ENCODE measurements around the gene FGA.

The FGA gene

DNA sequence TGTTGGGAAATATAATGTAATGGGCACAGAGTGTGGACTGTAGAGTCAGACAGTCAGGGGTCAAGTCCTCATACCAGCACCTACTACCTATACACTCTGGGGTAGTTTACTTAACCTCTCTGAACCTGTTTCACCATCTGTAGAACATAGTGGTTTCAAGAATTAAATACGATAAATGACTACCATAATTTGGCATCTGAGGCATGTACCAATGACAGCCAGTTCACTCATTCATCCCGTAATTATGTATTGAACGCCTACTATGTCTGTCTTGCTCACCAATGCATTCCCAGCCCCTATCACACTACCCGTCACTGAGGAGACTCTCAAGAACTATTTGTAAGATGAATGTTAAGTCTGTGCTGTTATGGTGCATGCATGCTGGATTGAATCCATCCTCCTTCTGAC lies 29.7 kb downstream of the FGA start:
- H4K20me1 ChIP-seq (ENCODE audit: insufficient read depth): no peaks in the 10 kb centered on the region
- no peaks in the 10 kb centered on the region for H3K36me3 ChIP-seq (ENCODE audit: insufficient read depth)
- no peaks in the 10 kb centered on the region for H3K4me1 ChIP-seq (ENCODE audit: low read depth, poor library complexity, severe bottlenecking)
- no peak overlapping the region for H3K4me2 ChIP-seq
- no peaks in the 10 kb centered on the region for H3K79me2 ChIP-seq (ENCODE audit: insufficient read depth, low read depth)
- no peak overlapping the region for H2AFZ ChIP-seq (ENCODE audit: low read depth)
- no peak overlapping the region for H3K9ac ChIP-seq
- no peaks in the 10 kb centered on the region for H3K27me3 ChIP-seq (ENCODE audit: insufficient read depth, low read depth)
- H3K27ac ChIP-seq: no peak overlapping the region
- TF ChIP-seq, protein P1, sequence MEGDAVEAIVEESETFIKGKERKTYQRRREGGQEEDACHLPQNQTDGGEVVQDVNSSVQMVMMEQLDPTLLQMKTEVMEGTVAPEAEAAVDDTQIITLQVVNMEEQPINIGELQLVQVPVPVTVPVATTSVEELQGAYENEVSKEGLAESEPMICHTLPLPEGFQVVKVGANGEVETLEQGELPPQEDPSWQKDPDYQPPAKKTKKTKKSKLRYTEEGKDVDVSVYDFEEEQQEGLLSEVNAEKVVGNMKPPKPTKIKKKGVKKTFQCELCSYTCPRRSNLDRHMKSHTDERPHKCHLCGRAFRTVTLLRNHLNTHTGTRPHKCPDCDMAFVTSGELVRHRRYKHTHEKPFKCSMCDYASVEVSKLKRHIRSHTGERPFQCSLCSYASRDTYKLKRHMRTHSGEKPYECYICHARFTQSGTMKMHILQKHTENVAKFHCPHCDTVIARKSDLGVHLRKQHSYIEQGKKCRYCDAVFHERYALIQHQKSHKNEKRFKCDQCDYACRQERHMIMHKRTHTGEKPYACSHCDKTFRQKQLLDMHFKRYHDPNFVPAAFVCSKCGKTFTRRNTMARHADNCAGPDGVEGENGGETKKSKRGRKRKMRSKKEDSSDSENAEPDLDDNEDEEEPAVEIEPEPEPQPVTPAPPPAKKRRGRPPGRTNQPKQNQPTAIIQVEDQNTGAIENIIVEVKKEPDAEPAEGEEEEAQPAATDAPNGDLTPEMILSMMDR (conservative IDR thresholded peaks at IDR 0.05; ENCODE audit: low read depth, low read length): no peak
- H3K4me3 ChIP-seq (IDR thresholded peaks at IDR 0.05; ENCODE audit: insufficient read depth, low read depth, low read length): no peak overlapping the region

DNA sequence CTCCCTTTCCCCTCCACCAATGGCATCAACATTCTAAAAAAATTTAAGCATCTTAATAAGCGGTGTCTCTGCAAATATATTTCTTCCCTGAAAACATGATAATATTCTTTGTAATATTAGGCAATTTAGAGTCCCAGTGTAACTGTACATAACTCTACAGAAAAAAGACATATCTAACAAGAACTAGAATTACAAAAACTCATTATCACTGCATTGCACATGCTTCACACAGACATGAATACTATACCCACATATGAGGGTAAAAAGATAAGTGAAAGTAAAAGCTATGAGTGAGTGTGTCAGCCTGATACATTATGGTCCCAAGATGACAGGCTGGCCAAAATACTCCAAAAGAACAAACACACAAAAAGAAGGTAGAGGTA lies 30.1 kb downstream of the FGA start:
- no peak overlapping the region for H3K4me2 ChIP-seq
- no peak overlapping the region for H3K27ac ChIP-seq
- H3K36me3 ChIP-seq (ENCODE audit: insufficient read depth): no peaks in the 10 kb centered on the region
- no peaks in the 10 kb centered on the region for H3K79me2 ChIP-seq (ENCODE audit: insufficient read depth, low read depth)
- H3K4me1 ChIP-seq (ENCODE audit: low read depth, poor library complexity, severe bottlenecking): no peaks in the 10 kb centered on the region
- TF ChIP-seq, protein P1 (conservative IDR thresholded peaks at IDR 0.05; ENCODE audit: low read depth, low read length): no peak
- H2AFZ ChIP-seq (ENCODE audit: low read depth): no peak overlapping the region
- no peak overlapping the region for H3K4me3 ChIP-seq (IDR thresholded peaks at IDR 0.05; ENCODE audit: insufficient read depth, low read depth, low read length)
- no peak overlapping the region for H3K9ac ChIP-seq
- no peaks in the 10 kb centered on the region for H3K27me3 ChIP-seq (ENCODE audit: insufficient read depth, low read depth)
- H4K20me1 ChIP-seq (ENCODE audit: insufficient read depth): no peaks in the 10 kb centered on the region

DNA sequence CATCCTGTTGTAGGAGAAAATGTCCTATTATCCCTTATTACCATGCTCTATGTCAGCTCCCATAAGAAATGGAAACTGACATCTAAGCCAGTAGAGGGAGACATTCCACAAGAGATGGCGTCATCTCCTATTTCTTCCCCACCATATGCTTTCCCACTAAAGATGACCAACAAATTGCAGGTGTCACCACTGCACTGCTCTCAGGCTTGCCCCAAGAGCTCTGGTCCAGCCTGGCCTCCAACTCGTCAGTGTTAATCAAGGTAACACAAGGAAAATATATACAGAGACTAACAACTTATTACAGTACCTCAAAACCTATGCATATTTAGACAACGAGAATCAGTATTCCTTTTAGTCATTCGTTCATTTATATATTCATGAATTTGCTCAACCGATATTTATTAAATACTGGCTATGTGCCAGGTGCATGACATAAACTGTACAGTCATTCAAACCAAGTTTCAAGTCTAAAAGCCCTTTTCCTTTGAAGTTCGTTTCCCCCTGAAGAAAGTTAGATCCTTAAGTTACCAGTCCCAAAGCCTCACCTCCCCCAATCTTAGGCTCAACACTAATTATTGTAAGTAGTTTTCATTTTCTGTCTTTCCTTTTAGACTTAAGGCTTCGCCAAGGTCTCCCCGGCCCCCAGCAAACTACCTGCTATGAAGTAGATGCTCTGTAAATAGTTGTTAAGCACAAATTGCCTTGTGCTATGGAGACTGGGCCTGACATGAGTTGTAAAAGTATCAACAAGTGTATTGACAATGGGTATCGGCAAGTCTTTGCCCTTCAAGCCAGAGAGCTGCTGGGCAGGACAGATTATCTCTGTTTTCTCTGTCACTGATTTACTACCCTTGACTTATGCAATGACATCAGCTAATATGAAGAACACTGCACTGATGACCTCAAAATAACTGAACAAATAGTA lies 30.8 kb downstream of the FGA start:
- Histone ChIP-seq H3K27ac (no peak overlapping the region), H4K20me1 (ENCODE audit: insufficient read depth) (no peaks in the 10 kb centered on the region), H3K79me2 (ENCODE audit: insufficient read depth, low read depth) (no peaks in the 10 kb centered on the region), H3K4me2 (no peak overlapping the region), H3K27me3 (ENCODE audit: insufficient read depth, low read depth) (no peaks in the 10 kb centered on the region), H3K36me3 (ENCODE audit: insufficient read depth) (no peaks in the 10 kb centered on the region), H2AFZ (ENCODE audit: low read depth) (no peak overlapping the region), H3K4me1 (ENCODE audit: low read depth, poor library complexity, severe bottlenecking) (no peaks in the 10 kb centered on the region), H3K9ac (no peak overlapping the region), H3K4me3 (IDR thresholded peaks at IDR 0.05; ENCODE audit: insufficient read depth, low read depth, low read length) (no peak overlapping the region)
- TF ChIP-seq, protein P1 (conservative IDR thresholded peaks at IDR 0.05; ENCODE audit: low read depth, low read length): peak; percentile 86

DNA sequence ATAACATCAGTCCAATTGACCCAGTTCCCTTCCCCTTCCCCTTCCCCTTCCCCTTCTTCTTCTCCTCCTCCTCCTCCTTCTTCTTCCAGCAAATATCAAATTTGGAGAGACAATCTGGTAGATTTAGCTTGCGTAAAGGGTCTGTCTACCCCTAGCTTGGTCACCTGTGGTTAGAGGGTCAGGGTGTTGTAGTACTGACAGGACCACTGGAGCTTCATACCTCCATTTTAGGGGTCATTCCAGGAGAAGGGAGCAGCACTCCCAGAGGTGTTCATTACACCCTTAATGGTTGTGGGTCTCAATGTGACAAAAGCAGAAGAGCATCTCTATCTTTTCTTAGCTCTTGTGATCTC lies 31.4 kb downstream of the FGA start:
- H3K27me3 ChIP-seq (ENCODE audit: insufficient read depth, low read depth): no peaks in the 10 kb centered on the region
- no peaks in the 10 kb centered on the region for H3K79me2 ChIP-seq (ENCODE audit: insufficient read depth, low read depth)
- H3K4me2 ChIP-seq: no peak overlapping the region
- H3K4me3 ChIP-seq (IDR thresholded peaks at IDR 0.05; ENCODE audit: insufficient read depth, low read depth, low read length): no peak overlapping the region
- no peak overlapping the region for H2AFZ ChIP-seq (ENCODE audit: low read depth)
- TF ChIP-seq, protein P1 (conservative IDR thresholded peaks at IDR 0.05; ENCODE audit: low read depth, low read length): no peak
- no peaks in the 10 kb centered on the region for H4K20me1 ChIP-seq (ENCODE audit: insufficient read depth)
- H3K27ac ChIP-seq: no peak overlapping the region
- no peaks in the 10 kb centered on the region for H3K4me1 ChIP-seq (ENCODE audit: low read depth, poor library complexity, severe bottlenecking)
- H3K9ac ChIP-seq: no peak overlapping the region
- no peaks in the 10 kb centered on the region for H3K36me3 ChIP-seq (ENCODE audit: insufficient read depth)

All from KMS-11 (cell line).